Liver (tissue), 3 donors: Measurements from ENCODE around the gene UNC5B.

Experiments used
- CTCF ChIP-seq: fragments of 150-350 bp; IDR thresholded peaks from 2 replicates; pipeline ENCODE4 v1.5.1; 2017; ENCODE audit warnings: improper control_type of control experiment, low read depth, low read length; ENCODE audit not compliant: missing input control
- FOXA2 ChIP-seq: IDR thresholded peaks from 2 replicates; pipeline ENCODE4 v1.6.1; 2016; ENCODE audit warnings: antibody characterized with exemption
- JUND ChIP-seq, 2 donors: IDR thresholded peaks; 2 replicates each; pipeline ENCODE4 v1.6.1; 2016; ENCODE audit warnings: antibody characterized with exemption in 2 of 2
- MAX ChIP-seq: IDR thresholded peaks from 2 replicates; pipeline ENCODE4 v1.6.1; 2016; ENCODE audit warnings: antibody characterized with exemption
- REST ChIP-seq: IDR thresholded peaks from 2 replicates; pipeline ENCODE4 v1.6.1; 2016; ENCODE audit warnings: antibody characterized with exemption, mild to moderate bottlenecking
- YY1 ChIP-seq: IDR thresholded peaks from 2 replicates; pipeline ENCODE4 v1.6.1; 2016; ENCODE audit warnings: antibody characterized with exemption, mild to moderate bottlenecking
- donor health status: healthy.
- donor health status: healthy.

- TF ChIP-seq REST (no peak), CTCF (no peak), FOXA2 (no peak), YY1 (no peak), MAX (no peak), JUND (IDR thresholded peaks at IDR 0.05) (no peak)
Observed at GRCh38 chr10:71230656-71231025, 18.3 kb downstream of the UNC5B start.
